Hepatocyte (in vitro differentiated cells): ENCODE results near the gene CELSR3.

ENCODE experiments used
- EZH2 ChIP-seq: fragments of 200-600 bp; sonication (generic); IDR thresholded peaks from 2 replicates; pipeline ENCODE4 v1.6.1; 2016; ENCODE audit warnings: antibody characterized with exemption, mild to moderate bottlenecking, borderline replicate concordance
- EZH2phosphoT487 ChIP-seq: fragments of 200-600 bp; sonication (generic); IDR thresholded peaks from one replicate; pipeline ENCODE4 v1.6.1; 2018; ENCODE audit warnings: antibody characterized with exemption, mild to moderate bottlenecking, low read depth, moderate library complexity; ENCODE audit not compliant: unreplicated experiment, severe bottlenecking
- TF ChIP-seq, protein P1 (sequence below): fragments of 200-600 bp; sonication (generic); IDR thresholded peaks from 2 replicates; pipeline ENCODE4 v1.5.1; 2016; ENCODE audit warnings: antibody characterized with exemption, mild to moderate bottlenecking; ENCODE audit not compliant: poor library complexity

GRCh38 chr3:48631516-48632448 lies 30.9 kb downstream of the CELSR3 start:
- TF ChIP-seq, protein P1, sequence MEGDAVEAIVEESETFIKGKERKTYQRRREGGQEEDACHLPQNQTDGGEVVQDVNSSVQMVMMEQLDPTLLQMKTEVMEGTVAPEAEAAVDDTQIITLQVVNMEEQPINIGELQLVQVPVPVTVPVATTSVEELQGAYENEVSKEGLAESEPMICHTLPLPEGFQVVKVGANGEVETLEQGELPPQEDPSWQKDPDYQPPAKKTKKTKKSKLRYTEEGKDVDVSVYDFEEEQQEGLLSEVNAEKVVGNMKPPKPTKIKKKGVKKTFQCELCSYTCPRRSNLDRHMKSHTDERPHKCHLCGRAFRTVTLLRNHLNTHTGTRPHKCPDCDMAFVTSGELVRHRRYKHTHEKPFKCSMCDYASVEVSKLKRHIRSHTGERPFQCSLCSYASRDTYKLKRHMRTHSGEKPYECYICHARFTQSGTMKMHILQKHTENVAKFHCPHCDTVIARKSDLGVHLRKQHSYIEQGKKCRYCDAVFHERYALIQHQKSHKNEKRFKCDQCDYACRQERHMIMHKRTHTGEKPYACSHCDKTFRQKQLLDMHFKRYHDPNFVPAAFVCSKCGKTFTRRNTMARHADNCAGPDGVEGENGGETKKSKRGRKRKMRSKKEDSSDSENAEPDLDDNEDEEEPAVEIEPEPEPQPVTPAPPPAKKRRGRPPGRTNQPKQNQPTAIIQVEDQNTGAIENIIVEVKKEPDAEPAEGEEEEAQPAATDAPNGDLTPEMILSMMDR = no peak
- TF ChIP-seq EZH2 = no peak
- TF ChIP-seq EZH2phosphoT487 = no peak
